Measurements from ENCODE around the gene SSTR3. TPM values are rescaled to one million over a fixed set of nuclear protein-coding genes. Genes with fewer than 3 reads are reported as not detected.

Gene SSTR3
- total RNA-seq, 1 experiment from 2014 or later, result 0.22 TPM

DNA sequence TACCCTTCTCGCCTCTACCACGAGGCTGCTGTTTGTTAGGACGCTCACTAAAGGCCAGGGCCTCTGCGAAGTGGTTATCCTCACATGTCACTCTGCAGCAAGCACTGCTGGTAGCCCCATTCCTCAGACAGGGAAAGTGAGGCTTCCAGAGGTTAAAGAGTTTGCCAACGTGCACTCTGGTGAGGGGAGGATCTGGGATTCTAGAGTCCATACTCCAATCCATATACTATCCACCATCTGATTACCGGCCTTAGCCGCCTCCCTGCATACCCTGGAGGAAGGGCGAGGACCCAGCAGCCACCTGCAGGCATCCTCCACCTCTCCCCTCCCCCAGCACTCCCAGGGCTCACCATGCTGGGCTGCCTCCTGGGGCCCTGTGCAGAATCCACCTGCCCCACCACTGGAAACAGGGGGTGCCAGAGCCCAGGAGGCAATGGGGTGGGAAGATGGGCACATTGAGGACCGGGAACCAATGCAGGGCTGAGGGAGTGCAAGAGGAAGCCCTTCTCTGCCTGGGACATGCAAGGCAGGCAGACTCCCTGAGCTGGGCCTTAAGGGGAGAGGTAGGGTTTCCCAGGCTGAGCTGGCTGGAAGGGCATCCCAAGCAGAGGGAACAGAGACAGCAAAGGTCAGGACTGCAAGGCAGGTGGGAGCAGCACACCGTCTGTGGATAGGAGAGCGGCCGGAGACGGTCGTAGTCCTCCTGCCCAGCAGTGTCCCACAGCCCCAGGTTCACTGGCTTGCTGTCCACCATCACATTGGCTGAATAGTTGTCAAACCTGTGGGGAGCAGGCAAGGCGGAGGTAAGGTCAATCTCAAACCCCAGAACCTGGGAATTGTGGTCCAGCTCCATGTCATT lies 20.1 kb upstream of the SSTR3 start:
- no peak overlapping the region for H3K27ac Mint-ChIP-seq
- ATAC-seq, result no peak
- CTCF ChIA-PET, result no interaction called here
- DNase-seq (ENCODE audit: low spot score), result no peak
- POLR2A ChIA-PET, result no interaction called here
- no peaks in the 10 kb centered on the region; the same call in 1 of the 2 replicates for H3K27me3 Mint-ChIP-seq (ENCODE audit: low read depth)
- H3K4me1 Mint-ChIP-seq, result peaks cover 5% of the 10 kb centered on the region; the same call in 1 of the 2 replicates
- H3K9me3 Mint-ChIP-seq, result no peaks in the 10 kb centered on the region
- TF ChIP-seq HMGA2 (CRISPR knock-in tag; IDR thresholded peaks at IDR 0.05), result no peak
- TF ChIP-seq, protein P1, sequence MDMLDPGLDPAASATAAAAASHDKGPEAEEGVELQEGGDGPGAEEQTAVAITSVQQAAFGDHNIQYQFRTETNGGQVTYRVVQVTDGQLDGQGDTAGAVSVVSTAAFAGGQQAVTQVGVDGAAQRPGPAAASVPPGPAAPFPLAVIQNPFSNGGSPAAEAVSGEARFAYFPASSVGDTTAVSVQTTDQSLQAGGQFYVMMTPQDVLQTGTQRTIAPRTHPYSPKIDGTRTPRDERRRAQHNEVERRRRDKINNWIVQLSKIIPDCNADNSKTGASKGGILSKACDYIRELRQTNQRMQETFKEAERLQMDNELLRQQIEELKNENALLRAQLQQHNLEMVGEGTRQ (CRISPR knock-in tag; IDR thresholded peaks at IDR 0.05), result no peak
- TF ChIP-seq, protein P2, sequence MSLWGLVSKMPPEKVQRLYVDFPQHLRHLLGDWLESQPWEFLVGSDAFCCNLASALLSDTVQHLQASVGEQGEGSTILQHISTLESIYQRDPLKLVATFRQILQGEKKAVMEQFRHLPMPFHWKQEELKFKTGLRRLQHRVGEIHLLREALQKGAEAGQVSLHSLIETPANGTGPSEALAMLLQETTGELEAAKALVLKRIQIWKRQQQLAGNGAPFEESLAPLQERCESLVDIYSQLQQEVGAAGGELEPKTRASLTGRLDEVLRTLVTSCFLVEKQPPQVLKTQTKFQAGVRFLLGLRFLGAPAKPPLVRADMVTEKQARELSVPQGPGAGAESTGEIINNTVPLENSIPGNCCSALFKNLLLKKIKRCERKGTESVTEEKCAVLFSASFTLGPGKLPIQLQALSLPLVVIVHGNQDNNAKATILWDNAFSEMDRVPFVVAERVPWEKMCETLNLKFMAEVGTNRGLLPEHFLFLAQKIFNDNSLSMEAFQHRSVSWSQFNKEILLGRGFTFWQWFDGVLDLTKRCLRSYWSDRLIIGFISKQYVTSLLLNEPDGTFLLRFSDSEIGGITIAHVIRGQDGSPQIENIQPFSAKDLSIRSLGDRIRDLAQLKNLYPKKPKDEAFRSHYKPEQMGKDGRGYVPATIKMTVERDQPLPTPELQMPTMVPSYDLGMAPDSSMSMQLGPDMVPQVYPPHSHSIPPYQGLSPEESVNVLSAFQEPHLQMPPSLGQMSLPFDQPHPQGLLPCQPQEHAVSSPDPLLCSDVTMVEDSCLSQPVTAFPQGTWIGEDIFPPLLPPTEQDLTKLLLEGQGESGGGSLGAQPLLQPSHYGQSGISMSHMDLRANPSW (CRISPR knock-in tag; conservative IDR thresholded peaks at IDR 0.05; ENCODE audit: low read depth), result no peak
- no peak for TF ChIP-seq TEAD1 (CRISPR knock-in tag; IDR thresholded peaks at IDR 0.05)
- no peak for TF ChIP-seq KAT7 (CRISPR knock-in tag; IDR thresholded peaks at IDR 0.05; ENCODE audit: borderline replicate concordance)
- TF ChIP-seq, protein P3, sequence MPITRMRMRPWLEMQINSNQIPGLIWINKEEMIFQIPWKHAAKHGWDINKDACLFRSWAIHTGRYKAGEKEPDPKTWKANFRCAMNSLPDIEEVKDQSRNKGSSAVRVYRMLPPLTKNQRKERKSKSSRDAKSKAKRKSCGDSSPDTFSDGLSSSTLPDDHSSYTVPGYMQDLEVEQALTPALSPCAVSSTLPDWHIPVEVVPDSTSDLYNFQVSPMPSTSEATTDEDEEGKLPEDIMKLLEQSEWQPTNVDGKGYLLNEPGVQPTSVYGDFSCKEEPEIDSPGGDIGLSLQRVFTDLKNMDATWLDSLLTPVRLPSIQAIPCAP (CRISPR knock-in tag; IDR thresholded peaks at IDR 0.05), result no peak
- no peak for TF ChIP-seq NR3C1 (CRISPR knock-in tag; conservative IDR thresholded peaks at IDR 0.05; ENCODE audit: low read depth)
- TF ChIP-seq, protein P4, sequence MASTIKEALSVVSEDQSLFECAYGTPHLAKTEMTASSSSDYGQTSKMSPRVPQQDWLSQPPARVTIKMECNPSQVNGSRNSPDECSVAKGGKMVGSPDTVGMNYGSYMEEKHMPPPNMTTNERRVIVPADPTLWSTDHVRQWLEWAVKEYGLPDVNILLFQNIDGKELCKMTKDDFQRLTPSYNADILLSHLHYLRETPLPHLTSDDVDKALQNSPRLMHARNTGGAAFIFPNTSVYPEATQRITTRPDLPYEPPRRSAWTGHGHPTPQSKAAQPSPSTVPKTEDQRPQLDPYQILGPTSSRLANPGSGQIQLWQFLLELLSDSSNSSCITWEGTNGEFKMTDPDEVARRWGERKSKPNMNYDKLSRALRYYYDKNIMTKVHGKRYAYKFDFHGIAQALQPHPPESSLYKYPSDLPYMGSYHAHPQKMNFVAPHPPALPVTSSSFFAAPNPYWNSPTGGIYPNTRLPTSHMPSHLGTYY (CRISPR knock-in tag; IDR thresholded peaks at IDR 0.05), result no peak
- TF ChIP-seq, protein P5, sequence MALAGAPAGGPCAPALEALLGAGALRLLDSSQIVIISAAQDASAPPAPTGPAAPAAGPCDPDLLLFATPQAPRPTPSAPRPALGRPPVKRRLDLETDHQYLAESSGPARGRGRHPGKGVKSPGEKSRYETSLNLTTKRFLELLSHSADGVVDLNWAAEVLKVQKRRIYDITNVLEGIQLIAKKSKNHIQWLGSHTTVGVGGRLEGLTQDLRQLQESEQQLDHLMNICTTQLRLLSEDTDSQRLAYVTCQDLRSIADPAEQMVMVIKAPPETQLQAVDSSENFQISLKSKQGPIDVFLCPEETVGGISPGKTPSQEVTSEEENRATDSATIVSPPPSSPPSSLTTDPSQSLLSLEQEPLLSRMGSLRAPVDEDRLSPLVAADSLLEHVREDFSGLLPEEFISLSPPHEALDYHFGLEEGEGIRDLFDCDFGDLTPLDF (CRISPR knock-in tag; IDR thresholded peaks at IDR 0.05), result no peak
- no peak for TF ChIP-seq NFYB (CRISPR knock-in tag; conservative IDR thresholded peaks at IDR 0.05; ENCODE audit: low read depth)
- no peak for TF ChIP-seq NR1H2 (CRISPR knock-in tag; IDR thresholded peaks at IDR 0.05)
- TF ChIP-seq TP53 (CRISPR knock-in tag; IDR thresholded peaks at IDR 0.05), result no peak
- H3K4me3 Mint-ChIP-seq, result no peak overlapping the region
- no peaks in the 10 kb centered on the region for H3K36me3 Mint-ChIP-seq

DNA sequence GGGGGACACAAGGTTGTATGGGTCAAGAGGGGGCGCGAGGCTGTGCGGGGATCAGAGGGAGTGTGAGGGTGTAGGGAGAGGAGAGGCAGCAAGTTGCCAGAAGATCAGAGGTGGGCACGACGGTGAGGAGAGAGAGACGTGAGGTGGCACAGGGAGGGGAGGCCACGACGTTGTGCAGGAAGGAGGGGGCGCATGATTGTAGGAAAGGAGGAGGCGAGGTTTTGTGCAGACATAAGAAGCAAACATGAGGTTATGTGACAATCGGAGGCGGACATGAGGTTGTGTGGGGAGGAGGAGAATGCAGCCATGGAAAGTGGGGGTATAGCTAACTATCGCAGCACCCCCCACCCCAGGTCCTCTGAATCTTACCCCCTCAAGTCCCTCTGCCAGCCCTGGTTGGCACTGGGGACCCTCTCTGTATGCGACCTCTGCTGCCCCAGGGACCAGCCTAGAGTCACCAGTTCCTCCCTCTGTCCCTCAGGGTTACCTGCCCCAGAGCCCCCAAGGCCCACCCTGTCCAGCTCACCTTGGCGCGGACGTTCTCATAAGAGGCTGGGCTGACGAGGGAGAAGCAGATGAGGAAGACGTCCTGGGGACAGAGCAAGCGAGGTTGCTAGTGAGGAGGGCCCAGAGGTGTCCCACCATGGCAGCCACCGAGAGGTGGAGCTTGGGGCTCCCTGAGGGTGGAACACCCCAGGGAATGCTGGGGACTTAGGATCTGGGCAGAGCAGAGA lies 19.3 kb upstream of the SSTR3 start:
- Mint-ChIP-seq H3K27me3 (ENCODE audit: low read depth) (no peaks in the 10 kb centered on the region), H3K9me3 (no peaks in the 10 kb centered on the region), H3K4me3 (no peak overlapping the region), H3K27ac (no peak overlapping the region), H3K4me1 (peaks cover 3% of the 10 kb centered on the region; the same call in 1 of the 2 replicates), H3K36me3 (no peaks in the 10 kb centered on the region)
- ChIA-PET CTCF (interaction anchor here (1.3 kb wide), 1 partner anchor 32 kb away, joined by 3 read pairs; no protein-coding TSS in a partner anchor), POLR2A (no interaction called here)
- no peak for DNase-seq (ENCODE audit: low spot score)
- no peak for ATAC-seq
- TF ChIP-seq, protein P6, sequence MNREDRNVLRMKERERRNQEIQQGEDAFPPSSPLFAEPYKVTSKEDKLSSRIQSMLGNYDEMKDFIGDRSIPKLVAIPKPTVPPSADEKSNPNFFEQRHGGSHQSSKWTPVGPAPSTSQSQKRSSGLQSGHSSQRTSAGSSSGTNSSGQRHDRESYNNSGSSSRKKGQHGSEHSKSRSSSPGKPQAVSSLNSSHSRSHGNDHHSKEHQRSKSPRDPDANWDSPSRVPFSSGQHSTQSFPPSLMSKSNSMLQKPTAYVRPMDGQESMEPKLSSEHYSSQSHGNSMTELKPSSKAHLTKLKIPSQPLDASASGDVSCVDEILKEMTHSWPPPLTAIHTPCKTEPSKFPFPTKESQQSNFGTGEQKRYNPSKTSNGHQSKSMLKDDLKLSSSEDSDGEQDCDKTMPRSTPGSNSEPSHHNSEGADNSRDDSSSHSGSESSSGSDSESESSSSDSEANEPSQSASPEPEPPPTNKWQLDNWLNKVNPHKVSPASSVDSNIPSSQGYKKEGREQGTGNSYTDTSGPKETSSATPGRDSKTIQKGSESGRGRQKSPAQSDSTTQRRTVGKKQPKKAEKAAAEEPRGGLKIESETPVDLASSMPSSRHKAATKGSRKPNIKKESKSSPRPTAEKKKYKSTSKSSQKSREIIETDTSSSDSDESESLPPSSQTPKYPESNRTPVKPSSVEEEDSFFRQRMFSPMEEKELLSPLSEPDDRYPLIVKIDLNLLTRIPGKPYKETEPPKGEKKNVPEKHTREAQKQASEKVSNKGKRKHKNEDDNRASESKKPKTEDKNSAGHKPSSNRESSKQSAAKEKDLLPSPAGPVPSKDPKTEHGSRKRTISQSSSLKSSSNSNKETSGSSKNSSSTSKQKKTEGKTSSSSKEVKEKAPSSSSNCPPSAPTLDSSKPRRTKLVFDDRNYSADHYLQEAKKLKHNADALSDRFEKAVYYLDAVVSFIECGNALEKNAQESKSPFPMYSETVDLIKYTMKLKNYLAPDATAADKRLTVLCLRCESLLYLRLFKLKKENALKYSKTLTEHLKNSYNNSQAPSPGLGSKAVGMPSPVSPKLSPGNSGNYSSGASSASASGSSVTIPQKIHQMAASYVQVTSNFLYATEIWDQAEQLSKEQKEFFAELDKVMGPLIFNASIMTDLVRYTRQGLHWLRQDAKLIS (CRISPR knock-in tag; IDR thresholded peaks at IDR 0.05; ENCODE audit: borderline replicate concordance), result no peak
- TF ChIP-seq ETV6 (CRISPR knock-in tag; IDR thresholded peaks at IDR 0.05) (no peak), IRF2 (CRISPR knock-in tag; IDR thresholded peaks at IDR 0.05; ENCODE audit: borderline replicate concordance, low read depth) (no peak), GABPB1 (CRISPR knock-in tag; IDR thresholded peaks at IDR 0.05) (no peak)
- TF ChIP-seq, protein P7, sequence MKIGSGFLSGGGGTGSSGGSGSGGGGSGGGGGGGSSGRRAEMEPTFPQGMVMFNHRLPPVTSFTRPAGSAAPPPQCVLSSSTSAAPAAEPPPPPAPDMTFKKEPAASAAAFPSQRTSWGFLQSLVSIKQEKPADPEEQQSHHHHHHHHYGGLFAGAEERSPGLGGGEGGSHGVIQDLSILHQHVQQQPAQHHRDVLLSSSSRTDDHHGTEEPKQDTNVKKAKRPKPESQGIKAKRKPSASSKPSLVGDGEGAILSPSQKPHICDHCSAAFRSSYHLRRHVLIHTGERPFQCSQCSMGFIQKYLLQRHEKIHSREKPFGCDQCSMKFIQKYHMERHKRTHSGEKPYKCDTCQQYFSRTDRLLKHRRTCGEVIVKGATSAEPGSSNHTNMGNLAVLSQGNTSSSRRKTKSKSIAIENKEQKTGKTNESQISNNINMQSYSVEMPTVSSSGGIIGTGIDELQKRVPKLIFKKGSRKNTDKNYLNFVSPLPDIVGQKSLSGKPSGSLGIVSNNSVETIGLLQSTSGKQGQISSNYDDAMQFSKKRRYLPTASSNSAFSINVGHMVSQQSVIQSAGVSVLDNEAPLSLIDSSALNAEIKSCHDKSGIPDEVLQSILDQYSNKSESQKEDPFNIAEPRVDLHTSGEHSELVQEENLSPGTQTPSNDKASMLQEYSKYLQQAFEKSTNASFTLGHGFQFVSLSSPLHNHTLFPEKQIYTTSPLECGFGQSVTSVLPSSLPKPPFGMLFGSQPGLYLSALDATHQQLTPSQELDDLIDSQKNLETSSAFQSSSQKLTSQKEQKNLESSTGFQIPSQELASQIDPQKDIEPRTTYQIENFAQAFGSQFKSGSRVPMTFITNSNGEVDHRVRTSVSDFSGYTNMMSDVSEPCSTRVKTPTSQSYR (CRISPR knock-in tag; IDR thresholded peaks at IDR 0.05), result no peak

Data from WTC11 (cell line).